Ovary (tissue), 3 donors: ENCODE measurements around the gene RASGRF2.

Source experiments
- EP300 ChIP-seq: sonication (generic); formaldehyde crosslinking; IDR thresholded peaks from one replicate; pipeline ENCODE4 v1.6.1; 2017; ENCODE audit warnings: antibody characterized with exemption
- POLR2A ChIP-seq: fragments of 450-650 bp; IDR thresholded peaks from one replicate; pipeline ENCODE4 v1.6.1; 2017; ENCODE audit warnings: antibody characterized with exemption, mild to moderate bottlenecking, moderate library complexity
- TF ChIP-seq, protein P1 (sequence below), 3 donors: fragments of 450-650 bp in 2 of 3; fragments of 200-600 bp in 1 of 3; IDR thresholded peaks; one replicate each; pipeline versions ENCODE4 v1.5.1 to v1.8.0; 2016 to 2022; ENCODE audit warnings: antibody characterized with exemption in 3 of 3, mild to moderate bottlenecking in 1 of 3
- donor health status: DM: no; HTN: no; CAD: no.

DNA sequence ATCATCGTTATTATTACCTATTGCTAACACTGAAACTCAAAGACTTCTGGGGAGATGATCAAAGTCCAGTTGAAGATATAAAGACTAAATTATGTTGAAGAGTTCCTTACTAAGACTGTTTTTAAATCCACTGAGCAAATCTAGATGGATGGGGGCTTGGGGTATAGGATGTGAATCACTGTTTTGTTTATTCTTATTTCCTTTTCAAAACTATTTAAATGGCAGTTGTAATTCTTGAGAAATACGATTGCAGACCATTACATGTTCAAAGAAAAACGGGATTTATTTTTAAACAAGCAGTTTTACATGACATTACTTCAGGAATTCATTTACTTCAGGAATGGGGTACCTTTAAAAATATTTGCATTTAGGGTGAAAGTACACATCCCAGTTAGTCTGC lies 4.3 kb downstream of the RASGRF2 start:
- TF ChIP-seq EP300 (no peak), POLR2A (no peak)
- TF ChIP-seq, protein P1, sequence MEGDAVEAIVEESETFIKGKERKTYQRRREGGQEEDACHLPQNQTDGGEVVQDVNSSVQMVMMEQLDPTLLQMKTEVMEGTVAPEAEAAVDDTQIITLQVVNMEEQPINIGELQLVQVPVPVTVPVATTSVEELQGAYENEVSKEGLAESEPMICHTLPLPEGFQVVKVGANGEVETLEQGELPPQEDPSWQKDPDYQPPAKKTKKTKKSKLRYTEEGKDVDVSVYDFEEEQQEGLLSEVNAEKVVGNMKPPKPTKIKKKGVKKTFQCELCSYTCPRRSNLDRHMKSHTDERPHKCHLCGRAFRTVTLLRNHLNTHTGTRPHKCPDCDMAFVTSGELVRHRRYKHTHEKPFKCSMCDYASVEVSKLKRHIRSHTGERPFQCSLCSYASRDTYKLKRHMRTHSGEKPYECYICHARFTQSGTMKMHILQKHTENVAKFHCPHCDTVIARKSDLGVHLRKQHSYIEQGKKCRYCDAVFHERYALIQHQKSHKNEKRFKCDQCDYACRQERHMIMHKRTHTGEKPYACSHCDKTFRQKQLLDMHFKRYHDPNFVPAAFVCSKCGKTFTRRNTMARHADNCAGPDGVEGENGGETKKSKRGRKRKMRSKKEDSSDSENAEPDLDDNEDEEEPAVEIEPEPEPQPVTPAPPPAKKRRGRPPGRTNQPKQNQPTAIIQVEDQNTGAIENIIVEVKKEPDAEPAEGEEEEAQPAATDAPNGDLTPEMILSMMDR (IDR thresholded peaks at IDR 0.05): no peak
